Measurements from ENCODE around the gene KLHDC10. TPM values are rescaled to one million over a fixed set of nuclear protein-coding genes. Genes with fewer than 3 reads are reported as not detected.
"Not testable (repeated sequence)": the region's sequence is repeated elsewhere in the genome, so short reads cannot be mapped to it uniquely, and the experiment has no call there.

The KLHDC10 gene
- total RNA-seq, 1 donor from 2014 or later, result 13.0 TPM

DNA sequence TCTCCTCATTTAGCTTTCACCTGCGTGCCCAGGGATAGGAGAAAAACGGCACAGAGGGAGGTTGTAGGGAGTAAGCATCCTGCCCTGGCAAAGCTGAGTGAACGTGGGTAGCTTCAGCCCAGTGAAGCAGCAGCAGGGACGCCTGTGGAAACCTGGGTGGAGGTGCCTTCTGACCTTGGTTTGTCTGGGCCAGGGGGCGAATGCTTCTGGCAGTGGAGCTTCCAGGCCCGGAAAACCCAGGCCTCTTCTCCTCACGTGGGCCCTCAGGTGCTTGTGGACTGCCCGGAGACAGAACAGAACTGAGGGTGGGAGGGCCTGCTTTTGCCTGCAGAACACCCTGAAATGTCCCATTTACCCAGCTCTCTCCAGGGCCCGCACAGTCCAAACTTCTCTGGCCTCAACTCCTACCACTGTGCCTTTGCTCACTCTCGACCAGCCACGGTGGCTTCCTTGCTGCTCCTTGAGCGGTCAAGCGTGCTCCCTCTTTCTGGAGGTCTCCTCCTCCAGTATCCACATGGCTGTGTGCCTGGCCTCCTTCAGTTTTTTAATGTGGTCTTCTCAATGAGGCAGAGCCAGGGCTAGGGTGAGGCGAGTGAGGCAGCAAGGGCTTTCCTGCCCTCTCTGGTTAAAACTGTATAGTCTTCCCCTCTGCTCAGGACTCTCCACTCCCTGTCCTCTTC lies 72.5 kb downstream of the KLHDC10 start:
- TF ChIP-seq, protein P1, sequence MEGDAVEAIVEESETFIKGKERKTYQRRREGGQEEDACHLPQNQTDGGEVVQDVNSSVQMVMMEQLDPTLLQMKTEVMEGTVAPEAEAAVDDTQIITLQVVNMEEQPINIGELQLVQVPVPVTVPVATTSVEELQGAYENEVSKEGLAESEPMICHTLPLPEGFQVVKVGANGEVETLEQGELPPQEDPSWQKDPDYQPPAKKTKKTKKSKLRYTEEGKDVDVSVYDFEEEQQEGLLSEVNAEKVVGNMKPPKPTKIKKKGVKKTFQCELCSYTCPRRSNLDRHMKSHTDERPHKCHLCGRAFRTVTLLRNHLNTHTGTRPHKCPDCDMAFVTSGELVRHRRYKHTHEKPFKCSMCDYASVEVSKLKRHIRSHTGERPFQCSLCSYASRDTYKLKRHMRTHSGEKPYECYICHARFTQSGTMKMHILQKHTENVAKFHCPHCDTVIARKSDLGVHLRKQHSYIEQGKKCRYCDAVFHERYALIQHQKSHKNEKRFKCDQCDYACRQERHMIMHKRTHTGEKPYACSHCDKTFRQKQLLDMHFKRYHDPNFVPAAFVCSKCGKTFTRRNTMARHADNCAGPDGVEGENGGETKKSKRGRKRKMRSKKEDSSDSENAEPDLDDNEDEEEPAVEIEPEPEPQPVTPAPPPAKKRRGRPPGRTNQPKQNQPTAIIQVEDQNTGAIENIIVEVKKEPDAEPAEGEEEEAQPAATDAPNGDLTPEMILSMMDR (IDR thresholded peaks at IDR 0.05), result no peak
- no peak for DNase-seq (ENCODE audit: low spot score in 2 of 2)
- H3K4me1 ChIP-seq, result peaks cover 0 to 12% of the 10 kb centered on the region in 2 donors
- peaks cover 0 to 6% of the 10 kb centered on the region in 2 donors for H3K36me3 ChIP-seq
- H3K9me3 ChIP-seq, result no peaks in the 10 kb centered on the region
- intact Hi-C loops (cut with DNase I), result loop anchor here (2.0 kb wide), 1 partner anchor 62 kb away; the partner anchor contains the start of gene TMEM209
- H3K27me3 ChIP-seq, result no peaks in the 10 kb centered on the region
- no peak overlapping the region for H3K4me3 ChIP-seq
- no peak overlapping the region for H3K27ac ChIP-seq

- H3K4me1 ChIP-seq, result peaks cover 0 to 12% of the 10 kb centered on the region in 2 donors
- H3K27me3 ChIP-seq, result no peaks in the 10 kb centered on the region
- H3K27ac ChIP-seq, result no peak overlapping the region
- TF ChIP-seq, protein P1 (IDR thresholded peaks at IDR 0.05), result no peak
- intact Hi-C loops (cut with DNase I), result loop anchor here (2.0 kb wide), 1 partner anchor 61 kb away; the partner anchor contains the start of gene TMEM209
- DNase-seq (ENCODE audit: low spot score in 2 of 2), result no peak
- peaks cover 0 to 6% of the 10 kb centered on the region in 2 donors for H3K36me3 ChIP-seq
- H3K4me3 ChIP-seq, result no peak overlapping the region
- H3K9me3 ChIP-seq, result no peaks in the 10 kb centered on the region
Observed at GRCh38 chr7:130143334-130143732, 73.0 kb downstream of the KLHDC10 start.

- Histone ChIP-seq H3K27ac (no peak overlapping the region), H3K9me3 (no peaks in the 10 kb centered on the region), H3K36me3 (peaks cover 0 to 6% of the 10 kb centered on the region in 2 donors), H3K4me1 (peaks cover 0 to 12% of the 10 kb centered on the region in 2 donors), H3K4me3 (no peak overlapping the region), H3K27me3 (no peaks in the 10 kb centered on the region)
- DNase-seq (ENCODE audit: low spot score in 2 of 2), result no peak
- intact Hi-C loops (cut with DNase I), result loop anchor here (2.0 kb wide), 1 partner anchor 61 kb away; the partner anchor contains the start of gene TMEM209
- TF ChIP-seq, protein P1 (IDR thresholded peaks at IDR 0.05), result no peak
Observed at GRCh38 chr7:130143986-130144311, 73.6 kb downstream of the KLHDC10 start.

GRCh38 chr7:130144312-130145171 lies 74.2 kb downstream of the KLHDC10 start:
- Histone ChIP-seq H3K36me3 (peaks cover 0 to 1% of the 10 kb centered on the region in 2 donors), H3K9me3 (no peaks in the 10 kb centered on the region), H3K4me3 (no peak overlapping the region), H3K4me1 (peaks cover 0 to 12% of the 10 kb centered on the region in 2 donors), H3K27ac (no peak overlapping the region), H3K27me3 (no peaks in the 10 kb centered on the region)
- TF ChIP-seq, protein P1 (IDR thresholded peaks at IDR 0.05), result no peak
- DNase-seq (ENCODE audit: low spot score in 2 of 2), result no peak
- intact Hi-C loops (cut with DNase I), result no loop called here

DNA sequence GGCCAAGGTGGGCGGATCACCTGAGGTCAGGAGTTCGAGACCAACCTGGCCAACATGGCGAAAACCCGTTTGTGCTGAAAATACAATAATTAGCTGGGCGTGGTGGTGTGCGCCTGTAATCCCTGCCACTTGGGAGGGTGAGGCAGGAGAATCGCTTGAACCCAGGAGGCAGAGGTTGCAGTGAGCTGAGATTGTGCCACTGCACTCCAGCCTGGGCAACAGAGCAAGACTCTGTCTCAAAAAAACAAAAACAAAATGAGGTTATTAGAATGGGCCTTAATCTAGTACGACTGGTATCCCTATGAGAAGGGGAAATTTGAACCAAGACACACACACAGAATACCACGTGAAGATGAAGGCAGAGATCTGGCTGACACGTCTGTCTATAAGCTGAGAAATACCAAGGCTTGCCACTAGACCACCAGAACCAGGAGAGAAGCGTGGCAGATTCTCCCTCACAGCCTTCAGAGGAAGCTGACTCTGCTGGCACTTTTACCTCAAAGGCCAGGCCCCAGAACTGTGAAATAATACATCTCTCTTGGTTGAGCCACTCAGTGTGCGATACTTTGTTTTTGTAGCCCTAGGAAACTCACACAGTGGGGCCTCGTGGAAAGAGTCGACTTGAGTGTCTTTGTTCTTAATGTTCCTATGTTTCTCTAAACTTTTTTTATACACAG lies 75.2 kb downstream of the KLHDC10 start:
- DNase-seq (ENCODE audit: low spot score in 2 of 2), result no peak
- no peak overlapping the region for H3K27ac ChIP-seq
- no peaks in the 10 kb centered on the region for H3K27me3 ChIP-seq
- no peak overlapping the region for H3K4me3 ChIP-seq
- TF ChIP-seq, protein P1 (IDR thresholded peaks at IDR 0.05), result no peak
- H3K4me1 ChIP-seq, result peaks cover 0 to 11% of the 10 kb centered on the region in 2 donors
- no peaks in the 10 kb centered on the region for H3K9me3 ChIP-seq
- intact Hi-C loops (cut with DNase I), result no loop called here
- H3K36me3 ChIP-seq, result no peaks in the 10 kb centered on the region

DNA sequence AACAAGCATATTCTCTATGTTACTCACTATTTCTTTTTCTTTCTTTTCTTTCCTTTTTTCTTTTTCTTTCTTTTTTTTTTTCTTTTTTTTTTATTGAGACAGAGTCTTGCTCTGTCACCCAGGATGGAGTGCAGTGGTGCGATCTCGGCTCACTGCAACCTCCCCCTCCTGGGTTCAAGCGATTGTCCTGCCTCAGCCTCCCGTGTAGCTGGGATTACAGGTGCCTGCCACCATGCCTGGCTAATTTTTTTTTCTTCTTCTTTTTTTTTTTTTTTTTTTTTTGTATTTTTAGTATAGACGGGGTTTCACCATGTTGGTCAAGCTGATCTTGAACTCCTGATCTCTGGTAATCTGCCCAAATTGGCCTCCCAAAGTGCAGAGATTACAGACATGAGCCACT lies 75.8 kb downstream of the KLHDC10 start:
- H3K4me3 ChIP-seq; DNase-seq (ENCODE audit: low spot score in 2 of 2); H3K9me3 ChIP-seq; H3K27me3 ChIP-seq; H3K36me3 ChIP-seq; H3K27ac ChIP-seq; H3K4me1 ChIP-seq; intact Hi-C loops (cut with DNase I): not testable (repeated sequence)

Measured in ascending aorta (tissue), 2 donors.